ENCODE measurements around the gene PSMC3. TPM values are rescaled to one million over a fixed set of nuclear protein-coding genes. Genes with fewer than 3 reads are reported as not detected.
A peak's percentile ranks its signal among the peaks of the same experiment; 100 is the strongest.

The PSMC3 gene
- total and polyA plus RNA-seq, 11 donors = 121 to 258 (median 156) TPM

DNA sequence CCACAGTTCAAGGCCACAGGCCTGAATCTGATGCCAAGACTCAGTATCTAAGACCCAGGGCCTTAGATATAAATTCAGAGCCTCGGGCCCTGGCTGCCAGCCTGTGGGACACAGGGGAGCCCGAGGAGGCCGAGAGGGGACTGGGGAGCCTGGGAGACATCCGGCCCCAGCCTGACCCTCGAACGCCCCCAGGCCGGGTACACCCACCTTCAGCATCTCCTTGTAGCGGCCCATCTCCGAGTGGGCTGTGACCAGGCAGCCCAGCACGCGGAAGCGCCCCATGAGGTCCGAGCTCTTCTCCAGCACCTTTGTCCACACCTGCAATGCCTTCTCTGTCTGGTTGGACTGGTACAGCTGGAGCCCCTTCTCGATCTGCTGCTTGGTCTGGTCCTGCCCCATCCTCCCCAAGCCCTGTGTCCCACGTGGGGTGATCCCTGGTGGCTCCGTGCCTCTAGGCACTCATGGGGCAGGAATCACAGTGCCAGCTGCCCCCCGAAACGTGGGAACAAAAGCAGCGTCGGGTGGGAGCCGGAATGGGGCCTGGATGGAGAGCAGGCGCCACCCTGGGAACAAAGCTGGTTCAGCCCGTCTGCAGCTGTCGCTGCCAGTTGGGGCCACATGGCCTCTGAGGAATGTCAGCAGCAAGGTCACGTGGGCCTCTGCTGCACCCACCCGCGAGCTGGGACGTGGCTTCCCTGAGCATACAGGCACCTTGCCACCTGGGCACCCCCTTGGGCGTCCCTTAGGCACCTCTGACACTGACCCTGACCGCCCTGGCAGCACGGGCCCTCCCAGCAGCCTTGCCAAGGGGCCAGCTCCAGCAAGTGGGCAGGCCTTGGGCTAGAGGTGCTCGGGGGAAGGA lies 22.6 kb upstream of the PSMC3 start, which contains the start of gene RAPSN:
Gene RAPSN, minus strand, starts transcription at position 571 of the 862 bp plus-strand sequence. Its CDS starts 172 bp downstream, at position 399.
- peak; percentile 45 to 85 (median 70) for ATAC-seq
- no peak for TF ChIP-seq CTCF (IDR thresholded peaks at IDR 0.05)
- TF ChIP-seq POLR2A (IDR thresholded peaks at IDR 0.05) = no peak
- DNase-seq = peak in 3 of 5 donors; percentile 37 to 51 (median 42)
- Histone ChIP-seq H3K36me3 (no peaks in the 10 kb centered on the region), H3K27ac (no peak within 1 kb of the TSS), H3K4me3 (no peak within 1 kb of the TSS), H3K9me3 (no peaks in the 10 kb centered on the region), H3K27me3 (no peaks in the 10 kb centered on the region), H3K4me1 (peaks cover 0 to 11% (median 0%) of the 10 kb centered on the region in 12 donors)
- intact Hi-C loops (cut with DNase I) = no loop called here
- 66 to 76% (median 73%) methylated on average over 18 to 32 of the region's 32 CpGs for WGBS, 4 donors

- Histone ChIP-seq H3K9me3 (no peaks in the 10 kb centered on the region), H3K27ac (no peak overlapping the region), H3K4me1 (peaks cover 0 to 16% (median 0%) of the 10 kb centered on the region in 12 donors), H3K27me3 (no peaks in the 10 kb centered on the region), H3K36me3 (no peaks in the 10 kb centered on the region), H3K4me3 (no peak overlapping the region)
- no peak for ATAC-seq
- intact Hi-C loops (cut with DNase I) = no loop called here
- TF ChIP-seq POLR2A (IDR thresholded peaks at IDR 0.05) = no peak
- TF ChIP-seq CTCF (IDR thresholded peaks at IDR 0.05) = no peak
- WGBS, 4 donors = 93 to 96% (median 94%) methylated on average over 8 to 12 of the region's 12 CpGs
- no peak for DNase-seq
Measured at GRCh38 chr11:47447906-47448305, 21.7 kb upstream of the PSMC3 start.

DNA sequence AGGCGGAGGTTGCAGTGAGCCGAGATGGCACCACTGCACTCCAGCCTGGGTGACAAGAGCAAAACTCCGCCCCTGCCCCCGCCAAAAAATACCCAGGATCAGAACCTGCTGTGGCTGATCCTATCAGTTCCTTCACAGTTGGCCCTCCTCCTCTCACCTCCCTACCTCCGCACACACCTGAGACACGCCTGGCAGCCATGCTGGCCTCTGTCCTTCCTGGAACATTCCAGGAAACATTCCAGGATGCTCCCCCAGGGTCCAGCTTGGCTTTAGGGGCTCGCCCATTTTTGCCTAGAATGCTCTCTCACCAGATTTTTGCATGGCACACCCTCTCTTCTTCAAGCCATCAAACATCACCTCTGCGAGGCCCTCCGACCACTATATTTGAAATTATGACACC lies 20.6 kb upstream of the PSMC3 start:
- Histone ChIP-seq H3K36me3 (no peaks in the 10 kb centered on the region), H3K27me3 (no peaks in the 10 kb centered on the region), H3K4me3 (no peak overlapping the region), H3K27ac (no peak overlapping the region), H3K9me3 (no peaks in the 10 kb centered on the region), H3K4me1 (peaks cover 0 to 24% (median 2%) of the 10 kb centered on the region in 12 donors)
- no peak for TF ChIP-seq POLR2A (IDR thresholded peaks at IDR 0.05)
- 90 to 95% (median 93%) methylated on average over 8 to 9 of the region's 9 CpGs for WGBS, 4 donors
- DNase-seq (no peak), ATAC-seq (no peak)
- intact Hi-C loops (cut with DNase I) = no loop called here

DNA sequence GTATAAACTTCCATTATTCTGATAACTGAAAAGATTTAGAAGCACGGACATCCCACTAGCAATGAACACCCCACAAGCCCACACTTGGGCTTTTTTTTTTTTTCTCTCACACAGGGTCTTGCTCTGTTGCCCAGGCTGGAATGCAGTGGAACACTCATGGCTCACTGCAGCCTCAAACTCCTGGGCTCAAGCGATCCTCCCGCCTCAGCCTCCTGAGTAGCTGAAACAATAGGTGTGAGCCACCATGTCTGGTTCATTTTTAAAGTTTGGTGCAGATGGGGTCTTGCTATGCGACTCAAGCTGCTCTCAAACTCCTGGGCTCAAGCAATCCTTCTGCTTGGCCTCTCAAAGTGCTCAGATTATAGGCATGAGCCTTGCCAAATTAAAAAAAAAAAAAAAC lies 19.6 kb upstream of the PSMC3 start:
- Histone ChIP-seq H3K36me3 (no peaks in the 10 kb centered on the region), H3K9me3 (no peaks in the 10 kb centered on the region), H3K4me1 (peaks cover 0 to 24% (median 2%) of the 10 kb centered on the region in 12 donors), H3K27ac (no peak overlapping the region), H3K27me3 (no peaks in the 10 kb centered on the region), H3K4me3 (no peak overlapping the region)
- TF ChIP-seq CTCF (IDR thresholded peaks at IDR 0.05) (no peak), POLR2A (IDR thresholded peaks at IDR 0.05) (no peak)
- intact Hi-C loops (cut with DNase I) = no loop called here
- ATAC-seq (no peak), DNase-seq (no peak)
- 92 to 95% (median 94%) methylated on average over 4 of the region's 4 CpGs for WGBS, 4 donors

Data from heart left ventricle (tissue), 16 donors.